Choroid plexus epithelial cell (primary cell): Measurements from ENCODE around the gene C6orf132.

Source experiments
- DNase-seq: peaks from one replicate; pipeline ENCODE4 v3.0.0-alpha.2; 2010; ENCODE audit warnings: low read depth
- H3K4me3 ChIP-seq: 2 replicates; pipeline ENCODE4 v1.5.1; 2011; ENCODE audit warnings: low read depth, mild to moderate bottlenecking, control low read depth, low read length, moderate library complexity
- TF ChIP-seq, protein P1 (sequence below): conservative IDR thresholded peaks from 2 replicates; pipeline ENCODE4 v1.5.1; 2011; ENCODE audit warnings: low read depth, mild to moderate bottlenecking, control low read depth, inconsistent platforms, low read length, moderate library complexity

The C6orf132 gene

DNA sequence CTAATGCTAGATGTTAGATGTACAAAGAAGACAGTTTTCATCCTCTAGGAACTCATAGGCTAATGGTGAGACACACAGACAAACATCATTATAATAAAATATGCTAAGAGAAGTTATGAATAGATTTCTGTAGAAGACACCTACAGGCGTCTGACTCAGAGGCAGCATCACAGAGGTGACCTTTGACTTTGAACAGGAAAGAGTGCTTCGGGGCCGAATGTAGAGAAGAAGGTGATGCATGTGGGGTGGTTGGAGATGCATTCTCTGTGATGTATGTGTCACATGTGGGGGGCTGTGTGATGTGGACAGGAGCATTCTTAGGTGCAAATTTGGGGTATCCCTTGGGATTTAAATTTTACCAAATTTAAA lies 37.5 kb upstream of the C6orf132 start:
- no peak for DNase-seq
- no peak overlapping the region for H3K4me3 ChIP-seq
- TF ChIP-seq, protein P1, sequence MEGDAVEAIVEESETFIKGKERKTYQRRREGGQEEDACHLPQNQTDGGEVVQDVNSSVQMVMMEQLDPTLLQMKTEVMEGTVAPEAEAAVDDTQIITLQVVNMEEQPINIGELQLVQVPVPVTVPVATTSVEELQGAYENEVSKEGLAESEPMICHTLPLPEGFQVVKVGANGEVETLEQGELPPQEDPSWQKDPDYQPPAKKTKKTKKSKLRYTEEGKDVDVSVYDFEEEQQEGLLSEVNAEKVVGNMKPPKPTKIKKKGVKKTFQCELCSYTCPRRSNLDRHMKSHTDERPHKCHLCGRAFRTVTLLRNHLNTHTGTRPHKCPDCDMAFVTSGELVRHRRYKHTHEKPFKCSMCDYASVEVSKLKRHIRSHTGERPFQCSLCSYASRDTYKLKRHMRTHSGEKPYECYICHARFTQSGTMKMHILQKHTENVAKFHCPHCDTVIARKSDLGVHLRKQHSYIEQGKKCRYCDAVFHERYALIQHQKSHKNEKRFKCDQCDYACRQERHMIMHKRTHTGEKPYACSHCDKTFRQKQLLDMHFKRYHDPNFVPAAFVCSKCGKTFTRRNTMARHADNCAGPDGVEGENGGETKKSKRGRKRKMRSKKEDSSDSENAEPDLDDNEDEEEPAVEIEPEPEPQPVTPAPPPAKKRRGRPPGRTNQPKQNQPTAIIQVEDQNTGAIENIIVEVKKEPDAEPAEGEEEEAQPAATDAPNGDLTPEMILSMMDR, result no peak

DNA sequence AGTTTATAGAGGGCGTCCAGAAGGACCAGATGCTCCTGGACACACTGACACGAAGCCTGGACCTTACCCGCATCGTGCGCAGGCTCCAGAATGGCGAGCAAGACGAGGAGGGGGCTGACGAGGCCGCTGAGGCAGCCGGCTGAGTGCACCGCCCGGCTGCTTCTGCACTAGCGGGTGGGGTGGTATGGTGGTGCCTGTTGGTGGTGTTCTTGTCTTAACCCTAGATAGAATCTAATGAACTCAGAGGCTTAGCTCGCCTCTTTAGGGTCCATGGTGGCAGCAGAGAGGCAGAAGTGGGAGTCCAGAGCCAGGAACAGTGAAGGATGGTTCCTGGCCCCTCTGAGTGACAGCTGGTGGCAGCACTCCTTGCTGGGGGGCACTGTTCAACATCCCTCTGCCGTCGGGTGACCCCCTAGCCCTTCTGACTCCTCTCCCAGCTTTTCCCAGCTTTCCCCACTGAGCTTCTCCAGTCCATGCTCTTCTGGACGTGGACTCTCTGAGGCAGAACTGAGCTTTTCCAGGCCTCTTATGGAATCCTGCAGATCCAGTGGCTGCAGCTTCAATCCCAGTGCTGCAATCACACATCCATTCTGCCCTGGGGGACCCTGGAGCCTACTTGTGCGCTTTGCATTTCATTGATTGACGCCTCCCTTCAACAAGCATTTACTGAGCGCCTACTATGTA lies 37.0 kb upstream of the C6orf132 start:
- no peak overlapping the region for H3K4me3 ChIP-seq
- TF ChIP-seq, protein P1, result no peak
- no peak for DNase-seq

DNA sequence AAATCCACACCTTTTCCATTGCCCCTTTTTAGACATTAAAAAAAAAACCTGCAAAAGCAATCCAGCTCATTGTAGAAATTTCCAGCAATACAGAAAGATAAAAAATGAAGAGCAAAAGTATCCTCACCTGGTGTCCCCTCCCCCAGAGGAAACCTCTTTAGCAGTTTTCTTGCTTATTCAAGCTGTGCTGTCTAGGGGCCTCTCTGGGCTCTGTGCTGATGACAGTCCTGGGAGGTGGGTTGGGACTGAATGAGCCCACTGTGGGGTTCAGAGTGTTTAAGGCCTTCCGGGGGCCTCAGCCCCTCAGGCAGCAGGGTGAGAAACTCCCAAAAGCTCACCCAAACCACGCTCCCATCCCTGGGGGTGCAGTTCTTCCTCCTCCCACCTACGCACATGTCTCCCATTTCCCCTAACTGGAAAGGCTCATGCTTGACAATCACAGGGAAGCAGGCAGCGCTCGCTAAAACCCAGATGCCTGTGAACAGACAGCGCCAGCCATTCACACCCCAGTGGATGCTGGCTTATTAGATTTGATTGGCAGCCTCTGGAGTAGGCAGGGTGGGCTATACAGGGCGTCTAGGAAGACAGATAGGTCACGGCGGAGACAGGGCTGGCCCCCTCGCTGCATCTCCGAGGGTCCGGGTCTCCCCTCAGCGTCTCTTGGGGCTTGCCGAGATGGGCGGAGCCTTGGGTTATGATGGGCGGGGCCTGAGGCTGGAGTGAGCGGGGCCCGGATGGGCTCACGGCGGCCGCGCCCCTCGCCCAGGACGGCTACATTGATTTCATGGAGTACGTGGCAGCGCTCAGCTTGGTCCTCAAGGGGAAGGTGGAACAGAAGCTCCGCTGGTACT lies 35.3 kb upstream of the C6orf132 start:
- no peak for DNase-seq
- TF ChIP-seq, protein P1, result no peak
- H3K4me3 ChIP-seq, result peak overlapping the region; percentile 43

DNA sequence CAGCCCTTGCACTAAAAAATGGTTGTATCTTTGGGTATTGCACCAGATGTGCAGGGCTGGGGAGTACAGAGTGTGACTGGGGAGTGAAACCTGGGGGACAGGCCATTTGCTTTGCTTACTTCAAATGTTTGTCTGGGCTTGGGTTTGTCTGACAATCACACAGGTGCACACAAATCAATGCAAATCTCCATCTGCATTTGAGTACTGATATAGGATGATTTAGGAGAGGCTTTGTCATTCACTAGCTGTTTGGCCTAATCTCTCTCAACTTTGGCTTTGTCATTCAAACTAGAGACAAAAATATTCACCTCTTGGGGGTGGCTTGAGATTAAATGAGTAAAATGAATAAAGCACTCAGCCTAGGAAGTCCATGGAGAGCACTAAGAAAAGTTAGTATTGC lies 34.6 kb upstream of the C6orf132 start:
- no peak for DNase-seq
- H3K4me3 ChIP-seq, result no peak overlapping the region
- TF ChIP-seq, protein P1, result no peak

DNA sequence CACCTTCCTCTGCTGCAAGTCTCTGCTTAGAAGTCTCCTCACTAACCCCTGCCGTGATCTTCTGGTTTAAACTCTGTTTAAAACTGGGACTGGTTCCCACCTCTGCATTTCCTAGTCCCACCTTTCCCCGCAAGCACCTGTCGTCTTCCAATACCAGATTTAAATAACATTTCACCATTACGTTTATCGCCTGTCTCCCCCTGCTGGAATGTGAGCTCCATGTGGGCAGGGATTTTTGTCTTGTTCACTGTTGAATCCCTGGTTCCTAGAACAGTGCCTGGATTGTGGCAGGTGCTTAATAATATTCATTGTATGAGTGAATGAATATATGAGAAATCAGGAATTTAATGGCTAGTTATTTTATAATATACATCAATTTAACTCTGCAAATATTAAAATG lies 33.4 kb upstream of the C6orf132 start:
- no peak overlapping the region for H3K4me3 ChIP-seq
- no peak for DNase-seq

DNA sequence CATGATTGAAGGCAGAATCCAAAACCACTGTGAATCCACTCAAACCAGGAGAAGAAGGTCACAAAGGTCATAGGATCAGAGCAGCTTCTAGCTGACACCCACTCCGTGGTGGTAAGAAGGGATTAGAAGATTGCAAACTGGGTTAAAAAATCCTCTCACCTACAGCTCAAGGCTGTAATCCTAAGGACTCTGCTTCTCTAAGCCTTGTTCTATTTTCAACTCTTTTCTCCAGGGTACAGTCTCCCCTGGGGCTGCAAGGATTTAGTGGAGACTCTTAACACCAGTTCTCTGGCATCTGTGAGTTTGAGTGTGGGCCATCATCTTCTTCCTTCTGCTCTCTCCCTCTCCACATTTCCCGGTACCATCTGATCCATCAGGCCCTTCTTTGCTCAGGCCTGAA lies 30.7 kb upstream of the C6orf132 start, which contains the start of gene GUCA1A:
TSS of gene GUCA1A (plus strand) at position 264 of the 400 bp plus-strand sequence. CDS start 250 bp downstream, outside the sequence.
- H3K4me3 ChIP-seq, result no peak within 1 kb of the TSS
- TF ChIP-seq, protein P1, result no peak
- no peak for DNase-seq

More for the DNA sequence above, 33.4 kb upstream of the C6orf132 start:
- TF ChIP-seq, protein P1, result peak; percentile 63
